Measurements from ENCODE around the gene ARHGAP6.

ARHGAP6 gene

DNA sequence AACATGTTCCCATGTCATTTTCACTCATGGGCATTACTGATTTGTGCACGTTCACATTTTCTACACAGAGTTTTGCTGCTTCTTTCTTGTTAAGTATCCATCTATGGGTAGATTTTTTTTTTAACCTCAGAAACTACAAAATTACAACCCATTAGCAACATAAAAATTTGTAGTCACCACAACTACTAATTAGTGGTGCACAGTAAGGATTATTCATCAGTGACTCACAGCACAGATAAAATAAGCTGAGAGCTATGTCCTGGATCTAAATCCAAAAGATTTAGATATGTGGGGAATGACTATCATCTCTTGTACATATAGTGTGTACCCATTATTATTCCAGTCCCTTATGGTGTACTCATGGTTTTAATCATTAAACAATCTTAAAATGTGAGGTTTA, 392.2 kb downstream of the ARHGAP6 start:
- Histone ChIP-seq H3K9me3 (replicated peaks in 1 of 2; ENCODE audit: control insufficient read depth in 2 of 2, insufficient read depth in 1 of 2, low read depth in 1 of 2, low read length in 2 of 2) (no peaks in the 10 kb centered on the region), H4K91ac (ENCODE audit: low read depth, low read length, poor library complexity) (no peak overlapping the region), H2BK15ac (ENCODE audit: low read length) (no peak overlapping the region), H4K8ac (ENCODE audit: low read depth, low read length) (no peak overlapping the region), H2AFZ (ENCODE audit: low read length) (no peak overlapping the region), H3K27me3 (ENCODE audit: control insufficient read depth in 3 of 3, insufficient read depth in 3 of 3, low read depth in 1 of 3, low read length in 3 of 3) (no peaks in the 10 kb centered on the region), H3K23ac (ENCODE audit: low read depth, low read length, poor library complexity) (no peak overlapping the region), H3K4me1 (ENCODE audit: control insufficient read depth in 2 of 2, insufficient read depth in 1 of 2, low read depth in 1 of 2, low read length in 2 of 2) (no peaks in the 10 kb centered on the region), H2BK120ac (ENCODE audit: low read depth, low read length) (no peak overlapping the region), H2AK5ac (ENCODE audit: low read depth, low read length) (no peak overlapping the region), H3K4me3 (ENCODE audit: low read length in 2 of 2) (no peak overlapping the region), H3K4me2 (ENCODE audit: insufficient read depth, low read length, poor library complexity, severe bottlenecking) (no peak overlapping the region), H2BK12ac (ENCODE audit: low read length) (no peak overlapping the region), H3K14ac (ENCODE audit: low read length) (no peak overlapping the region), H3K4ac (ENCODE audit: low read length) (no peak overlapping the region), H3K18ac (ENCODE audit: low read length) (no peak overlapping the region), H3K79me1 (ENCODE audit: low read depth, low read length) (no peaks in the 10 kb centered on the region), H2BK5ac (ENCODE audit: low read length) (no peak overlapping the region), H3K9ac (ENCODE audit: low read depth, low read length, poor library complexity) (no peak overlapping the region), H3K36me3 (replicated peaks in 1 of 2; ENCODE audit: control insufficient read depth in 2 of 2, insufficient read depth in 2 of 2, low read length in 2 of 2) (no peaks in the 10 kb centered on the region), H3K27ac (replicated peaks; ENCODE audit: low read length) (no peak overlapping the region)
- no peak for DNase-seq (ENCODE audit: low spot score)
- no CpG with 5 or more reads among the region's 1 CpG for WGBS, 2 donors (ENCODE audit: extremely low coverage in 2 of 2, insufficient read length in 2 of 2, insufficient replicate concordance in 1 of 2)

- no peak overlapping the region for H2BK120ac ChIP-seq (ENCODE audit: low read depth, low read length)
- no peaks in the 10 kb centered on the region for H3K79me1 ChIP-seq (ENCODE audit: low read depth, low read length)
- H2BK15ac ChIP-seq (ENCODE audit: low read length), result no peak overlapping the region
- H4K8ac ChIP-seq (ENCODE audit: low read depth, low read length), result no peak overlapping the region
- H3K23ac ChIP-seq (ENCODE audit: low read depth, low read length, poor library complexity), result no peak overlapping the region
- no peak overlapping the region for H3K18ac ChIP-seq (ENCODE audit: low read length)
- no peak overlapping the region for H3K4ac ChIP-seq (ENCODE audit: low read length)
- no peak overlapping the region for H2BK5ac ChIP-seq (ENCODE audit: low read length)
- no peak overlapping the region for H3K14ac ChIP-seq (ENCODE audit: low read length)
- H2BK12ac ChIP-seq (ENCODE audit: low read length), result no peak overlapping the region
- no peak overlapping the region for H3K27ac ChIP-seq (replicated peaks; ENCODE audit: low read length)
- no peaks in the 10 kb centered on the region for H3K36me3 ChIP-seq (replicated peaks in 1 of 2; ENCODE audit: control insufficient read depth in 2 of 2, insufficient read depth in 2 of 2, low read length in 2 of 2)
- H3K27me3 ChIP-seq (ENCODE audit: control insufficient read depth in 3 of 3, insufficient read depth in 3 of 3, low read depth in 1 of 3, low read length in 3 of 3), result no peaks in the 10 kb centered on the region
- no peak overlapping the region for H3K9ac ChIP-seq (ENCODE audit: low read depth, low read length, poor library complexity)
- H3K9me3 ChIP-seq (replicated peaks in 1 of 2; ENCODE audit: control insufficient read depth in 2 of 2, insufficient read depth in 1 of 2, low read depth in 1 of 2, low read length in 2 of 2), result no peaks in the 10 kb centered on the region
- H3K4me3 ChIP-seq (ENCODE audit: low read length in 2 of 2), result no peak overlapping the region
- H2AFZ ChIP-seq (ENCODE audit: low read length), result no peak overlapping the region
- H4K91ac ChIP-seq (ENCODE audit: low read depth, low read length, poor library complexity), result no peak overlapping the region
- H3K4me2 ChIP-seq (ENCODE audit: insufficient read depth, low read length, poor library complexity, severe bottlenecking), result no peak overlapping the region
- no CpG with 5 or more reads among the region's 5 CpGs for WGBS, 2 donors (ENCODE audit: extremely low coverage in 2 of 2, insufficient read length in 2 of 2, insufficient replicate concordance in 1 of 2)
- no peak for DNase-seq (ENCODE audit: low spot score)
- H2AK5ac ChIP-seq (ENCODE audit: low read depth, low read length), result no peak overlapping the region
- H3K4me1 ChIP-seq (ENCODE audit: control insufficient read depth in 2 of 2, insufficient read depth in 1 of 2, low read depth in 1 of 2, low read length in 2 of 2), result no peaks in the 10 kb centered on the region
Observed at GRCh38 chrX:11272863-11273262, 392.9 kb downstream of the ARHGAP6 start.

- WGBS, 2 donors (ENCODE audit: extremely low coverage in 2 of 2, insufficient read length in 2 of 2, insufficient replicate concordance in 1 of 2), result no CpG with 5 or more reads among the region's 2 CpGs
- no peak overlapping the region for H3K4ac ChIP-seq (ENCODE audit: low read length)
- no peaks in the 10 kb centered on the region for H3K9me3 ChIP-seq (replicated peaks in 1 of 2; ENCODE audit: control insufficient read depth in 2 of 2, insufficient read depth in 1 of 2, low read depth in 1 of 2, low read length in 2 of 2)
- no peaks in the 10 kb centered on the region for H3K4me1 ChIP-seq (ENCODE audit: control insufficient read depth in 2 of 2, insufficient read depth in 1 of 2, low read depth in 1 of 2, low read length in 2 of 2)
- no peak overlapping the region for H3K23ac ChIP-seq (ENCODE audit: low read depth, low read length, poor library complexity)
- H2BK120ac ChIP-seq (ENCODE audit: low read depth, low read length), result no peak overlapping the region
- no peak overlapping the region for H3K14ac ChIP-seq (ENCODE audit: low read length)
- no peak overlapping the region for H3K4me3 ChIP-seq (ENCODE audit: low read length in 2 of 2)
- no peak overlapping the region for H3K9ac ChIP-seq (ENCODE audit: low read depth, low read length, poor library complexity)
- H3K27me3 ChIP-seq (ENCODE audit: control insufficient read depth in 3 of 3, insufficient read depth in 3 of 3, low read depth in 1 of 3, low read length in 3 of 3), result no peaks in the 10 kb centered on the region
- H2BK5ac ChIP-seq (ENCODE audit: low read length), result no peak overlapping the region
- no peak for DNase-seq (ENCODE audit: low spot score)
- H2BK12ac ChIP-seq (ENCODE audit: low read length), result no peak overlapping the region
- H3K79me1 ChIP-seq (ENCODE audit: low read depth, low read length), result no peaks in the 10 kb centered on the region
- no peaks in the 10 kb centered on the region for H3K36me3 ChIP-seq (replicated peaks in 1 of 2; ENCODE audit: control insufficient read depth in 2 of 2, insufficient read depth in 2 of 2, low read length in 2 of 2)
- no peak overlapping the region for H4K8ac ChIP-seq (ENCODE audit: low read depth, low read length)
- H2BK15ac ChIP-seq (ENCODE audit: low read length), result no peak overlapping the region
- H2AFZ ChIP-seq (ENCODE audit: low read length), result no peak overlapping the region
- H3K18ac ChIP-seq (ENCODE audit: low read length), result no peak overlapping the region
- H3K4me2 ChIP-seq (ENCODE audit: insufficient read depth, low read length, poor library complexity, severe bottlenecking), result no peak overlapping the region
- no peak overlapping the region for H3K27ac ChIP-seq (replicated peaks; ENCODE audit: low read length)
- no peak overlapping the region for H4K91ac ChIP-seq (ENCODE audit: low read depth, low read length, poor library complexity)
- no peak overlapping the region for H2AK5ac ChIP-seq (ENCODE audit: low read depth, low read length)
Observed at GRCh38 chrX:11272290-11272689, 393.4 kb downstream of the ARHGAP6 start.

DNA sequence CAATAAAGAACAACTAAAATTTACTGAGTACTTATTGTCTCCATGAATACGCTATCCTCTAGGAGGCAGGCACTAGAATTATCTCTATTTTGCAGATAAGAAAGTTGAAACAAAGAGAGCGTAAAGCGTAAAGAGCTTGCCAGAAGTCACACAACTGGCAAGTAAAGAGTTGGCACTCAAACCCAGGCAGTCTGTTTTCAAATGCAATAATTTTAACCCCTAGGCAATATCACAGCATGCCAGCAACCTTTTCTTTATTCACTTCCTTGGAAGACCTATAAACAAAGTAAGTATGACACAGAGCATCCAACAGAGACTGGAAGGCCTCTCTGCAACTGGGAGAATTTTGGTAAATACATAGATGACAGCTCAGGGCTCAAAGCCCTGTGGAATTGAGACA, 395.7 kb downstream of the ARHGAP6 start:
- H3K9ac ChIP-seq (ENCODE audit: low read depth, low read length, poor library complexity), result no peak overlapping the region
- no peak overlapping the region for H4K91ac ChIP-seq (ENCODE audit: low read depth, low read length, poor library complexity)
- H3K27me3 ChIP-seq (ENCODE audit: control insufficient read depth in 3 of 3, insufficient read depth in 3 of 3, low read depth in 1 of 3, low read length in 3 of 3), result no peaks in the 10 kb centered on the region
- no peak overlapping the region for H3K27ac ChIP-seq (replicated peaks; ENCODE audit: low read length)
- no peaks in the 10 kb centered on the region for H3K9me3 ChIP-seq (replicated peaks in 1 of 2; ENCODE audit: control insufficient read depth in 2 of 2, insufficient read depth in 1 of 2, low read depth in 1 of 2, low read length in 2 of 2)
- no peak overlapping the region for H3K4me2 ChIP-seq (ENCODE audit: insufficient read depth, low read length, poor library complexity, severe bottlenecking)
- no peak overlapping the region for H2AK5ac ChIP-seq (ENCODE audit: low read depth, low read length)
- H3K4ac ChIP-seq (ENCODE audit: low read length), result no peak overlapping the region
- no peak overlapping the region for H2AFZ ChIP-seq (ENCODE audit: low read length)
- no peak overlapping the region for H2BK12ac ChIP-seq (ENCODE audit: low read length)
- H3K79me1 ChIP-seq (ENCODE audit: low read depth, low read length), result no peaks in the 10 kb centered on the region
- H4K8ac ChIP-seq (ENCODE audit: low read depth, low read length), result no peak overlapping the region
- no peak overlapping the region for H2BK120ac ChIP-seq (ENCODE audit: low read depth, low read length)
- H3K18ac ChIP-seq (ENCODE audit: low read length), result no peak overlapping the region
- no peaks in the 10 kb centered on the region for H3K36me3 ChIP-seq (replicated peaks in 1 of 2; ENCODE audit: control insufficient read depth in 2 of 2, insufficient read depth in 2 of 2, low read length in 2 of 2)
- peaks cover 0 to 12% of the 10 kb centered on the region in 2 donors for H3K4me1 ChIP-seq (ENCODE audit: control insufficient read depth in 2 of 2, insufficient read depth in 1 of 2, low read depth in 1 of 2, low read length in 2 of 2)
- no peak overlapping the region for H2BK15ac ChIP-seq (ENCODE audit: low read length)
- H3K4me3 ChIP-seq (ENCODE audit: low read length in 2 of 2), result no peak overlapping the region
- WGBS, 2 donors (ENCODE audit: extremely low coverage in 2 of 2, insufficient read length in 2 of 2, insufficient replicate concordance in 1 of 2), result no CpG with 5 or more reads among the region's 3 CpGs
- H2BK5ac ChIP-seq (ENCODE audit: low read length), result no peak overlapping the region
- DNase-seq (ENCODE audit: low spot score), result no peak
- no peak overlapping the region for H3K23ac ChIP-seq (ENCODE audit: low read depth, low read length, poor library complexity)
- H3K14ac ChIP-seq (ENCODE audit: low read length), result no peak overlapping the region
